HEK293T (cell line): ENCODE results near the gene HMCN2.

Experiments used
- FOXK2 ChIP-seq: fragments of 450-650 bp; IDR thresholded peaks from 2 replicates; pipeline ENCODE4 v1.6.1; 2016; ENCODE audit warnings: mild to moderate bottlenecking
- FOXM1 ChIP-seq: fragments of 450-650 bp; IDR thresholded peaks from 2 replicates; pipeline ENCODE4 v1.6.1; 2017; ENCODE audit warnings: mild to moderate bottlenecking, borderline replicate concordance
- HDGF ChIP-seq: fragments of 450-650 bp; IDR thresholded peaks from 2 replicates; pipeline ENCODE4 v1.6.1; 2017; ENCODE audit warnings: antibody characterized with exemption, borderline replicate concordance

DNA sequence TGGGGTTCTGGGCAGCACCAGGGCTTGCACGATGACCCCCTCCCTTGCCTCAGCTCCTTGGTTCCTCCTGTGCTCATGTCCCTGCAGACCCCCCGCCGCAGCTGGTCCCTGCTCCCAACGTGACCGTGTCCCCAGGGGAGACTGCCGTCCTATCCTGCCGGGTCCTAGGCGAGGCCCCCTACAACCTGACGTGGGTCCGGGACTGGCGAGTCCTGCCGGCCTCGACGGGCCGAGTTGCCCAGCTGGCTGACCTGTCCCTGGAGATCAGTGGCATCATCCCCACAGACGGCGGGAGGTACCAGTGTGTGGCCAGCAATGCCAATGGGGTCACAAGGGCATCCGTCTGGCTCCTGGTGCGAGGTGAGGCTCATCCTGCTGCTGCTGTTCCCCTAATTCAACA lies 39.1 kb downstream of the HMCN2 start:
- TF ChIP-seq HDGF (no peak), FOXM1 (no peak), FOXK2 (no peak)
